Cardiac atrium fibroblast (primary cell): ENCODE measurements around the gene AHI1. TPM values are rescaled to one million over a fixed set of nuclear protein-coding genes. Genes with fewer than 3 reads are reported as not detected.

Experiments
- total RNA-seq: library from RNA; depleted of rRNA; stranded (reverse); fragments of >200 nt; gene quantifications from 2 replicates; pipeline ENCODE4 v1.2.3, GENCODE V29; 2015

The AHI1 gene
- total RNA-seq, result 6.3 and 9.4 TPM in 2 replicates

DNA sequence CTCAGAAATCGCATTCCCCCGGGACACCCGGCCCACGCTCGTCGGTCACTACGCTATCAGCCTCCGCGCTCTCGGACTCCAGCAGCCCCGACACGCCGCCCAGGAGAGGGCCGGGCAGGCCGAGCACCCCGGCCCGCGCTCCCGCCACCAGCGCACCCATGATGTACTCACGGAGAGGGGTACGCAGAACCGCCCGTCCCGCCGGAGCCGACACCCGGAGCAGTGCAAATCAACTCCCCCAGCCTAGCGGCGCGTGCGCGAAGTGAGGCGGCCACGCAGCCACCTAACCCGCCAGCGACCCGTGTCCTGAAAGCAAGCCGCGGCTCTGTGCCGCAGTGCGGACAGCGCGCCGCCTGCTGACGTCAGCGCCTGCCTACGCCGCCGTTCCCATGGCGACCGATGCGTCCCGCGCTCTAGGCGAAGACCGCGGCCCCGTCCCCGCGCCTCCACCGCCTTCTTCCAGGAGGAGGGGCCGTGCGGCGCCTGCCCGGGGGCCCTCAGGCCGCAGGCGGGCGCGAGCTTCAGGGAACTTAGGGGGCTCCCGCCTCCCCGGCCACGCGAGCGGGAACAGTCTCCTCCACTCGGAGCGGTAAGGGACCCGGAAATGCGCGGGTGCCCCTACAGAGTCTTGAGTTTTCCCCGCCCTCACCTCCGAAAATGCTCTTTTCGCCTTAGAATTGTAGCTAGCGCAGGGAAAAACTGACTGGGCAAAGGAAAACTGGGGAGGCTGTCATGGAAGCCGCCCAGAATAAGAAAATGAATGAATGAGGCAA is at the start of gene AHI1:
TSS of gene AHI1 (minus strand) at position 329 of the 773 bp plus-strand sequence. CDS start 5,503 bp downstream, outside the sequence.

